ENCODE data around the gene TMEM82. TPM values are rescaled to one million over a fixed set of nuclear protein-coding genes. Genes with fewer than 3 reads are reported as not detected.

TMEM82 gene
- total and polyA plus RNA-seq, 12 donors: not detected

DNA sequence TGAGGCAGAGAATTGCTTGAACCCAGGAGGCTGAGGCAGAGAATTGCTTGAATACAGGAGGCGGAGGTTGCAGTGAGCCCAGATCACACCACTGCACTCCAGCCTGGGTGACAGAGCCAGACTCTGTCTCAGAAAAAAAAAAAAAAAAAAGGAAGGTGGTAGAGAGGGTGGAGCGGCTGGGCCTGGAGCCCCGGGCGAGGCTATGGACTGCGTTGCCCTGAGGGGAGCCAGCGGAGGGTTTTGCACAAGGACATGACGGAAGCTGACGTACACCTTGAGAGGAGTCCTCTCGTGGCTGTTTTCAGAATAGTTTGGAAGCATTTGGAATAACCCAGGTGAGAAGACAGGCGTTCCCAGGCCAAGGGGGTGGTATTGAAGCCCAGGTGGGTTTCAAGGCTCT lies 9.4 kb downstream of the TMEM82 start:
- ATAC-seq (no peak), DNase-seq (no peak)
- peaks cover 0 to 16% (median 9%) of the 10 kb centered on the region in 9 donors for H3K4me1 ChIP-seq
- no peaks in the 10 kb centered on the region for H3K36me3 ChIP-seq
- H3K9me3 ChIP-seq: no peaks in the 10 kb centered on the region
- no peak overlapping the region for H3K27ac ChIP-seq
- H3K4me3 ChIP-seq: no peak overlapping the region
- intact Hi-C loops (cut with DNase I): no loop called here
- TF ChIP-seq, protein P1, sequence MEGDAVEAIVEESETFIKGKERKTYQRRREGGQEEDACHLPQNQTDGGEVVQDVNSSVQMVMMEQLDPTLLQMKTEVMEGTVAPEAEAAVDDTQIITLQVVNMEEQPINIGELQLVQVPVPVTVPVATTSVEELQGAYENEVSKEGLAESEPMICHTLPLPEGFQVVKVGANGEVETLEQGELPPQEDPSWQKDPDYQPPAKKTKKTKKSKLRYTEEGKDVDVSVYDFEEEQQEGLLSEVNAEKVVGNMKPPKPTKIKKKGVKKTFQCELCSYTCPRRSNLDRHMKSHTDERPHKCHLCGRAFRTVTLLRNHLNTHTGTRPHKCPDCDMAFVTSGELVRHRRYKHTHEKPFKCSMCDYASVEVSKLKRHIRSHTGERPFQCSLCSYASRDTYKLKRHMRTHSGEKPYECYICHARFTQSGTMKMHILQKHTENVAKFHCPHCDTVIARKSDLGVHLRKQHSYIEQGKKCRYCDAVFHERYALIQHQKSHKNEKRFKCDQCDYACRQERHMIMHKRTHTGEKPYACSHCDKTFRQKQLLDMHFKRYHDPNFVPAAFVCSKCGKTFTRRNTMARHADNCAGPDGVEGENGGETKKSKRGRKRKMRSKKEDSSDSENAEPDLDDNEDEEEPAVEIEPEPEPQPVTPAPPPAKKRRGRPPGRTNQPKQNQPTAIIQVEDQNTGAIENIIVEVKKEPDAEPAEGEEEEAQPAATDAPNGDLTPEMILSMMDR (IDR thresholded peaks at IDR 0.05): no peak
- WGBS, 2 donors: 88 to 89% methylated on average over 10 of the region's 10 CpGs
- H3K27me3 ChIP-seq: peaks cover 0 to 7% (median 0%) of the 10 kb centered on the region in 7 donors

DNA sequence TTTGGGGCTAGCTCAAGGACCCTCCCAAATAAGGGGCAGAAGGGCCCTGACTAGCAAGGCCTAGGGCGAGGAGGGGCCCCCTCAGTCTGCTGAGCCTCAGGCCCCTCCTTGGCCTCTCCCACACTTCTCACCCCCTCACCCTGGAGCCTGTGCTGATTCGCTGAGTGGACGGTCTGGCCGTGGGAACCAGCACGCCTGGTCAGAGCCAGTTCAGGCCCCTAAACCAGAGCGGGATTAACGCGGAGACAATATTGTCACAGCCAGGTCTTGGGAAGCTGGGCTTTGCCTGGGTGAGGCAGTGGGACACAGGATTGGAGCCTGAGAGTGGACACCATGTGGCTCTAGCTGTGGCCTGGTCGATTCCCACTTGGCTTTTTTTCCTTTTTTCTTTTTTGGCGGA lies 11.5 kb downstream of the TMEM82 start:
- WGBS, 2 donors: 80 to 81% methylated on average over 10 of the region's 10 CpGs

DNA sequence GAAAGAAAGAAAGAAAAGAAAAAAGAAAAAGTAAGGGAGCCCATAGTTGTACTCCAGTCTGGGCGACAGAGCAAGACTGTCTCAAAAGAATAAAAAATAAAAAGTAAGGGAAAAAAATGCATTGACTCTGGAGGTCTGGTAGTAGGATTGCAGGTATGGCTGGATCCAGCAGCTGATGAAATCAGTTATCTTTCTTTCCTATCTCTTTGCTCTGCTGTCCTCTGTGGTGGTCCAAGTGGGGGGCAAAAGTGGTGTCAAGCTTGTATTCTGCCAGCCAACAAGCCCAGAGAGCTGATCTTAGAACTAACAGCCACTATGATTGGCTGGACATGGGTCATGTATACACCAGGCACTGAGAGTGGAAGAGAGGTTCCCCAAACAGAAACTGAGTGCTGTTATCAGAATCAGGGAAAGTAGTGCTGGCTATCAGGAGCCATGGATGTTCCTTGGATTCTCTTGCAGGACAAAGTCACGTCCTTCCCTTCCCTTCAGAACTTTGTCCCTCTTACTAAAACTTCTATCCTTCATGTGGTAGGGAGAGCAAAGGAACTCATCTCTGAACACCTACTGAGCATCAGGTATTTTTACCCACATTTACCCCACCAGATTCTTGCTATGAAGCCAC lies 12.8 kb downstream of the TMEM82 start:
- H3K4me3 ChIP-seq: no peak overlapping the region
- no peak for DNase-seq
- intact Hi-C loops (cut with DNase I): no loop called here
- no peaks in the 10 kb centered on the region for H3K36me3 ChIP-seq
- TF ChIP-seq, protein P1 (IDR thresholded peaks at IDR 0.05): no peak
- peaks cover 0 to 41% (median 16%) of the 10 kb centered on the region in 7 donors for H3K27me3 ChIP-seq
- H3K27ac ChIP-seq: no peak overlapping the region
- WGBS, 2 donors: 89 to 93% methylated on average over 2 of the region's 2 CpGs
- ATAC-seq: no peak
- no peaks in the 10 kb centered on the region for H3K9me3 ChIP-seq
- peaks cover 7 to 37% (median 25%) of the 10 kb centered on the region in 9 donors for H3K4me1 ChIP-seq

More for the DNA sequence above, 11.5 kb downstream of the TMEM82 start:
- no peak for DNase-seq
- intact Hi-C loops (cut with DNase I): no loop called here
- Histone ChIP-seq H3K9me3 (no peaks in the 10 kb centered on the region), H3K27me3 (peaks cover 0 to 27% (median 9%) of the 10 kb centered on the region in 7 donors), H3K4me3 (no peak overlapping the region), H3K36me3 (no peaks in the 10 kb centered on the region), H3K27ac (no peak overlapping the region), H3K4me1 (peaks cover 7 to 34% (median 17%) of the 10 kb centered on the region in 9 donors)
- ATAC-seq: no peak
- TF ChIP-seq, protein P1 (IDR thresholded peaks at IDR 0.05): no peak

DNA sequence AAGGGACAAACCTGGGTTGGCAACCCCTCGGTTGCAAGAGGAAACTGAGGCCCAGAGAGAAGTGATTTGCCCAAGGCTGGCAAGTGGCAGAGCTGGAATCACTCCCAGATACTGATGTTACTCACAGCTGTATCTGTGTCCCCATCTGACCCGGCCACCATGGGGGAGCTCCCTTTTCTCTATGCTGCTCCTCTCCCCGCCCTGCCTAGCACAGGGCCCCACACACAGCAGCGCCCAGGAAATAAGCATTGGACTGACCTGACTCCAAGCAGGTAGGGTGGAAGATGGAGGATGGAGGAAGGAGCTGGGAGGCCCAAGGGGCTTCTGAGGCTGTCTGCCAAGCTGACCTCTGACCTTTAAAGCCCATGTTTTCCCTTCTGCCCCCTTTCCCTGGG lies 13.3 kb downstream of the TMEM82 start:
- peaks cover 7 to 41% (median 30%) of the 10 kb centered on the region in 9 donors for H3K4me1 ChIP-seq
- TF ChIP-seq, protein P1 (IDR thresholded peaks at IDR 0.05): no peak
- H3K27ac ChIP-seq: no peak overlapping the region
- WGBS, 2 donors: 84 to 85% methylated on average over 4 of the region's 4 CpGs
- no peaks in the 10 kb centered on the region for H3K36me3 ChIP-seq
- no peak for DNase-seq
- peaks cover 0 to 46% (median 16%) of the 10 kb centered on the region in 7 donors for H3K27me3 ChIP-seq
- intact Hi-C loops (cut with DNase I): no loop called here
- no peak overlapping the region for H3K4me3 ChIP-seq
- H3K9me3 ChIP-seq: no peaks in the 10 kb centered on the region
- ATAC-seq: no peak

Data from heart right ventricle (tissue), 16 donors.